ENCODE results near the gene FMN1.

GRCh38 chr15:33194237-33194636, 277 bp downstream of the FMN1 start:
- TF ChIP-seq EZH2phosphoT487 (IDR thresholded peaks at IDR 0.05; ENCODE audit: insufficient read depth, low read depth), result no peak
- no peak for TF ChIP-seq EZH2 (IDR thresholded peaks at IDR 0.05; ENCODE audit: insufficient read depth, poor library complexity, severe bottlenecking)
